NOMO-1 treated with dmso at 0.1 percent for 144 hours (cell line): ENCODE results near the gene OSBPL5.
"Not testable (repeated sequence)": the region's sequence is repeated elsewhere in the genome, so short reads cannot be mapped to it uniquely, and the experiment has no call there.

Source experiments
- DNase-seq: peaks from one replicate; lab custom pipeline; 2025; ENCODE audit not compliant: unreplicated experiment; lab: John Stamatoyannopoulos, UW

OSBPL5 gene

DNA sequence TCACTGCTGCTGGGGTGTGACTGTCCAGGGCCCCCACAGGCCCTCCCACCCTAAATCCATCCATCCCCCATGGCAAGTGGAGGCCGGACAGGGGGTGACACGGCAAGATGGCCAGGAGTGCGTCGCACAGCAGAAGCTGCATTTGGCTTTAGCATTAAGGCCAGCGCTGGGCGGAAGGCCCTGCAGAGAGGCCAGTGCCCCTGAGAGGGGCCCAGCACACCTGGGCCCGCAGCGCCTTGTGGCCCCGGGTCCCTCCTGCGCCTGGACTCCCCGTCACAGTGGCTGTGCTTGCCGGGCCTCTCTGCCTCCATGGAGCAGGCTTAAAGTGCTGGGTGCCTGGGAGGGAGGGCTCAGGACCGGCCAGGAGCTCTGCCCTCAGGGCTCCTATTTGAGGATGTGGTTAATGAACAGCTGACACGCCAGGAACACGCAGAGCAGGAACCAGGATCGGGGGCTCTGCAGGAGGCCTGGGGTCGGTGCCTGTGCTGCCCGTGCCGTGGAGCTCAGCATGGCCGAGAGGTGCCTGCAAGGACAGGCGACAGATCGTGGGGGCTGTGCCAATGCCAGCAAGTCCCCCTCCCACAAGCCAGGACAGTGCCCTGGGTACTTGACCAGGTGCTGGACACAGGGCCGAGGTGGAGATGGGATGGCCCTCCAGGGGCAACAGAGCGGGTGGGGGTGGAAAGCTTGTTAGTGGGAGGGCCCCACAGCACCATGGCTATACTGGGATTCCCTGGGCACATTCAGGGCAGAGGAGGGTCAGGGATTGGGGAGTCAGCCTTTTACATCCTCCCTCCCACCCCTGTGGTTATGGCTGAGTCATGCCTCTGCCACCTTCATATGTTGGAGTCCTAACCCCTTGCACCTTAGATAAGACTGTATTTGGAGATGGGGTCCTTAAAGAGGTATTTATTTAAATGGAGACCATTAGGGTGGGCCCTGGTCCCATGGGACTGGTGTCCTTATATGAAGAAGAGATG is 77.0 kb downstream of the OSBPL5 start:
- DNase-seq: no peak

DNA sequence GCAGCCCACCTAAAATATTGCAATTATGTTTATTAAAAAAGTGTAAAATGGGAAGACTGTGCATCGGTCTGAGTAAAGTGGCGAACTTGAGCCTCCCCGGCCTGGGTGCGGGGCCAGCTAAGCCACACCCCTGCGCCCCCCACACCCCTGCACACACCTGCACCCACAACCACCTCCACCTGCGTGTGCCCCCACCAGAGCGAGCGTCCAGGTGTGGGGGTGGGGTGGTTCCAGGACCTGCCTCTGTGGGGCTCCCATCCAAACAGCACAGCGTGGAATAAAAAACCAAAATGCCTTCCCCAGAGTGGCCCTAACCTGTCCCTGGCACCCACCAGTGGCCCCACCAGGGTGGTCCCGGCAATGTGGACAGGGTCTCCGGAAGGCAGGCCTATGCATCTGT is 77.7 kb downstream of the OSBPL5 start:
- no peak for DNase-seq

DNA sequence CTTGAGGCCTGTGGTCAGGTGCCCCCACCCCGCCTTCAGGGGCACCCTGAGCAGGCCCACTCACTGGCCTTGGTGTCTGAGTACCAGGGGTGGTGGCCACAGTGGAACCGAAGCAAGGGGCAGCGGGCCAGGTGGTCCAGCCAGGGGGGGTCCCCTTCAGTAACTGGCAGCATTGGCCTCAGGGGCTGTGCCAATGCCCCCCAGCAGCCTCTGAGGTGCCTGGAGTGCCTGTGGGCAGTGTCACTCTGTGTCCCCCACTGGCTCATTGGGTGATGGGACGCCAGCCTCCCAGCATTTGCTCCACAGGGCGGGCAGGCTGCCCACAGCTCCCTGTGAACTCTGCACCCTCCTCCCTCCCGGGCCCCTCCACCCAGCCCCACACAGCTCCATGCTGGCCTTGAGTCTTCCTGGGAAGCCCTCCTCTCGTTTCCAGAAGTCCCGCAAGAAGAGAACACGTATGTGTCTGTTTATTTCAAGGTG is 78.4 kb downstream of the OSBPL5 start:
- no peak for DNase-seq

DNA sequence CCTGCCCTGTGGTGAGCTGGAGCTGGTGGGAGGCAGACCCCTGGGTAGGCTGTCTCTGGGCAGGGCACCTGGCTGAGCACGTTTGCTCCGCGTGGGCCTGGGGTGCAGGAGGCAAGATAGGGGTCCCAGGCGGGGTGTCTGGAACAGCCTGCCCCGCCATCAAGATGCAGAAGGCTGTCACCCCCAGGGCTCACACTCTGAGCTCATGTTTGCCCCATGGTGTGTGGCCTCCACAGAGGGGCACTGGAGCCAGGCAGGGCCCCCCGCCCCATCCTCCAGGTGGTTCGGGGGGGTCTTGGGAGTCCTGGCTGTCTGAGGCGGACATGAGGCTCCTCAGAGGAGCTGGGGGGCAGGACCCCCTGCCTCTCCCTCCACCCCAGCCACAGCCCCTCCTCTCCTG is 79.0 kb downstream of the OSBPL5 start:
- DNase-seq: no peak

DNA sequence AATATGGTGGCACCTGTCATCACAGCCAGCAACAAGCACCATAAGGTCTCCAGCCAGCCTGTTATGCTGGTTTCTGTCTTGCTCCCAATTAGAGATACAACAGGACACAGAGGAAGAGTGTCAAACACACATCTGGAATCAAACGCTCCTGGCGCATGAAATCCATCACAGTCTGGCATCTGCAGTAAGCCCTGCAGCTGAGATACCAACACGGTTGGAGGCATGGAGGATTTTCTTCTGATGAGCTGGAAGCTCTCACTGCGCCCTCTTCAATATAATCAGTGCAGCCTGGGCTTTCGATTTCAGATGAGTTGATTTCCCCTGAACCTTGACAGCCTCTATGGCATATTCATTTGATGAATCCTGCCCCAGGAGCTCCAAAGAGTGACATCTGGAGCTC is 80.1 kb downstream of the OSBPL5 start:
- DNase-seq: no peak

DNA sequence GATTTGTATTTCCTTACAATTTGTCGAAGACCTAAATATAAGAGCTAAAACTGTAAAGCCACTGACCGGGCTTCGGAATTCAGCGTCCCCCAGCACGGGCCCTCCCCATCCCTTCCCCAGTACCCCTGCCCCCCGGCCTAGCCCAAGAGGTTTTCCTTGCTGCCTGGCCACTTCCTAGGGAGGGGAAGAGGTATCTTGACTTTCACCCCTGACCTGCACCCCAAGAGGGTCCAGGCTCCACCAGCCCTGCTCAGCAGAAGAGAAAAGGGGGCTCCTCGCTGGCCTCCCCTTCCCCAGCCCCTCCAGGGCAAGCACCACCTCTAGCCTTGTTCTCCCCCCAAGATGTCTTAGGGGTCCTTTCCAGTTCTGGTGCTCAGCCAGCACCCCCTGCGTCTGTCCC is 81.8 kb downstream of the OSBPL5 start:
- DNase-seq: no peak

DNA sequence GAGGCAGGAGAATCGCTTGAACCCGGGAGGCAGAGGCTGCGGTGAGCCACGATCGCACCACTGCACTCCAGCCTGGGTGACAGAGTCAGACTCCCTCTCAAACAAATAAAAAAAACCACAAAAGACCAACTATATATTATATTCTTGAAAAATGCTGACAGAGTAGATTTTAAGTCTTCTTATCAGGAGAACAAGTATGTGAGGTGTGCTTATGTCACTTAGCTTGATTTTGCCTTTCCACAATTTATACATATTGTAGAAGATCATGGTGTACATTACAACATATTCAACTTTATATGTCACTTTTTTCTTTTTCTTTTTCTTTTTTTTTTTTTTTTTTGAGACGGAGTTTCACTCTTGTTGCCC is 83.7 kb downstream of the OSBPL5 start:
- no peak for DNase-seq

DNA sequence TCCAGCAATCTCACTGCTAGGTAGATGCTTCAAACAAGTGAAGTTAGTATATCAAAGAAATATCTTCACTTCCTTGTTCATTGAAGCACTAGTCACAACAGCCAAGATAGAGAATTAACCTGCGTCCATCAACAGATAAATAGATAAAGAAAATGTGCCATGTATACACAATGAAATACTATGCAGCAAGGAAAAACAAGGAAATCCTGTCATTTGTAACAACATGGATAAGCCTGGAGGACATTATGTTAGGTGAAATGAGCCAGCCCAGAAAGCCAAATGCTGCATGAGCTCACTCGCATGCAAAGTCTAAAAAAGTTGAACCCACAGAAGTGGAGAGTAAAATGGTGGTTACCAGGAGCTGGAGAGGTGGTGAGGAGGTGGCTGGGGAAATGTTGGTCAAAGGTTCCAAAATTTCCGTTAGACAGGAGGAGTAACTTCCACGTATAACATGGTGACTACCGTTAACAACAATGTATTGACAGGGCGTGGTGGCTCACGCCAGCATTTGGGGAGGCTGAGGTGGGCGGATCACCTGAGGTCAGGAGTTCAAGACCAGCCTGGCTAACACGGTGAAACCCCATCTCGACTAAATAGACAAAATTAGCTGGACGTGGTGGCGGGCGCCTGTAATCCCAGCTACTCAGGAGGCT is 84.3 kb downstream of the OSBPL5 start:
- DNase-seq: no peak

DNA sequence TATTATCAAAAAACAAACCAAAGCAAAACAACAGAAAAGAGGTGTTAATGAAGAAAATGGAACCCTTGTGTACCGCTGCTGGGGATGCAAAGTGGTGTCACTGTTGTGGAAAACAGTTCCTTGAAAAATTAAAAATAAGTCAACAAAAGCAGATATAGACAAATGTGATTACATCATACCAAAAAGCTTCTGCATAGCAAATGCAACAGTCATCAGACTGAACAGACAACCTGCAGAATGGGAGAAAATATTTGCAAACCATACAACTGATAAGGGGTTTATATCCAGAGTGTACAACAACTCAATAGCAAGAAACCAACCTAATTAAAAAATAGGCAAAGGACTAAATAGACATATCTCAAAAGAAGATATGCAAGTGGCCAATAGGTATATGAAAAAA is 85.0 kb downstream of the OSBPL5 start:
- DNase-seq: no peak

DNA sequence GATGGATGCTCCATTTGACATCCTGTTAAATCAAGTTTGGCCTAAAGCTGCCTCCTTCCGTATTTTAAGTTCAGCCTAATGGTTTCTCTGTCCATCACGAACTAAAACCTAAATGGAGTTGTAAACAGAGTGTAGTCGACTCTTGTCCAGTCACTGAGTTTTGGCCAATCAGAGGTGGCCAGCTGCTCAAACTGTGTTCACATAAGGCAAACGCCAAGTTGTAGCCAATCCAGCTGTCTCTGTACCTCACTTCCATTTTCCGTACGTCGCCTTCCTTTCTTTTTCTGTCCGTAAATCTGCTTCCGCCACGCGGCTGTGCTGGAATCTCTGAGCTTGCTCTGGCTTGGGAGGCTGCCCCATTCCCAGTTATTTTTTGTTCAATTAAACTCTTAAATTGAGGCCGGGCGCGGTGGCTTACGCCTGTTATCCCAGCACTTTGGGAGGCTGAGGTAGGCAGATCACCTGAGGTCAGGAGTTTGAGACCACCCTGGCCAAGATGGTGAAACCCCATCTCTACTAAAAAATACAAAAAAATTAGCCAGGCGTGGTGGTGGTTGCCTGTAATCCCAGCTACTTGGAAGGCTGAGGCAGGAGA is 87.2 kb downstream of the OSBPL5 start:
- DNase-seq: no peak

DNA sequence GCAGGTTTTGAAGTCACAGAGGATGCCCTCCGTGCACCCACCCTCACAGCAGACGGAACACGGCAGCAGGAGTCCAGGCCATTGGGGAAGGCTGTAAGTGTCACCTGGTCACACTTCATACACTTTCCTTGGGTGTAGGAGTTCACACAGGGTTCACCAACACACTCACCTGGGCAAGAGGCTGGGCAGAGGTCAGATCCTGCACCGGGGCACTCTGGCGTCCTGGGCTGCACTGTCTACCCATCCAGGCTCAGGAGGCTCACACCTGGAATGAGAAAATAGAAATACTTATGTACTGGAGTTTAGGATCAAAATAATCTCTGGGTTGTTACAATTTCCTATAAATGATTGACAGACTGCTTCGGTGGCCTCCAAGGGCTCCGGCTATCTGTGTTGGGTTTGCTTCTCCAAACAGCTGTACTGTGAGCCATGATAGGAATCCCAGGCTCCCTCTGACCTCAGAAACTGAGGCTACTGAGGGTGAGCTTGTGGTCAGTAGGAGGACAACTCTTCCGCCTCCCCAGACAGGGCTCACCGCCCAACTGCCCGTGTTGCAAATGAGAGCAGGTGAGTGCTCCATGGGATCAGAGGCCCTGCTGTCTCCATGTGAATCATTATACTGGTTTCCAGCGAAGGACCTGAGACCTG is 87.8 kb downstream of the OSBPL5 start:
- DNase-seq: no peak

DNA sequence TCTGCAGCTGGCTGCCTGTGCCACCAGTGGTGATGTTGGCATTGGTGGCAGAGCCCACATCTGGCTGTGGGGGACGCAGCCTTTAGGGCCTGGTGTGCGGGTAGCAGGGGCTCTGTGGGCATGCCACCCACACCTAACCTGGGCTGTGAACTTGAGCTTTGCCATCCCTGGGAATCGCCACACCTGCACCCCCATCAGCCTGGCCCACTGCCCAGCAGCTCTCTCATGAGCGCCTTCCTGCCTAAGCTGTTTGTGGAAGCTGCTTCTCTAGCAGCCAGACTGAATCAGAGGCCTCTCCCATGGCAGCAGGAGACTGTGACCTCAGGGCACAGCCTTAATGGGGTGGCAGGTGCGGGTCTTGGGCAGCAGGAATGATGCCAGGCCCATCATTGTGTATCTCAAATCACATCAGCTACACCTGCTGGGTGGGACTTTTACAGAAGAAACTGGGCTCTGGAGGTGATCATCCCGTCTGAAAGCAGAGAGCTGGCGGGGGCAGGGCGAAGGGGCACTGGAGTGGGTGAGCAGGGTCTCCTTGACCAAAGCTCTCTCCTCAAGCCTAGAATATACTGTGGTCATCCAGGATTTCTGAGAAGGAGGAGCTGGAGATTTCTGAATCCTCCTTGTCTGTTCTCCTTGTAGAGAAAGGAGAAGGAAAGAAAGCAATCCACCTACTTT is 90.1 kb downstream of the OSBPL5 start:
- DNase-seq: no peak

DNA sequence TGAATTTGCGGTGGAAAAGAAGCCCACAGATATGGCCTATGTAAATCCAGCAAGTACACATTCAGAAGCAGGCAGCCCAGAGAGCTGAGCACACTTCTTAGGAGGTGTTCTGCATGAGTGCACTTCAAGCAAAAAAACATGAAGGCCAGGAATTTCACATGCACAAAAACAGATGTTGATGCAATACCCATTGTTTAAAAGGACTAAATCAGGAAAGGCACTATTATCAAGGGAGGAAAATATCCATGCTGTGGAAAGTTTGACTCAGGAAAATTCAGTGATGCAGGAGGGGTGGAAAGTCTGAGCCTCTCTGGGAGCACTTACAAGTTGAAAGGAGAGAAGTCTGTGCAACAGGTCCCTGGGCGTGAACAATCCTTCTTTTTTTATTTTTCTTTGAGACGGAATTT is 92.1 kb downstream of the OSBPL5 start:
- no peak for DNase-seq

DNA sequence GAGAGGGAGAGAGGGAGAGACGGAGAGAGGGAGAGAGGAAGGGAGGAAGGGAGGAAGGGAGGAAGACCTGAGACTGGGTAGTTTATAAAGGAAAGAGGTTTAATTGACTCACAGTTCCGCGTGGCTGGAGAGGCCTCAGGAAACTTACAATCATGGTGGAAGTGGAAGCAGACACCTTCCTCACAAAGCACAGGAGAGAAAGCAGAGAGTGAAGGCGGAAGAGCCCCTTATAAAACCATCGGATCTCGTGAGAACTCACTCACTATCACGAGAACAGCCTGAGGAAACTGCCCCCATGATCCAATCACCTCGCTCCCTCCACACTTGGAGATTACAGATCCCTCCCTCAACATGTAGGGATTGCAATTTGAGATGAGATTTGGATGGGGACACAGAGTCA is 95.7 kb downstream of the OSBPL5 start:
- no peak for DNase-seq

DNA sequence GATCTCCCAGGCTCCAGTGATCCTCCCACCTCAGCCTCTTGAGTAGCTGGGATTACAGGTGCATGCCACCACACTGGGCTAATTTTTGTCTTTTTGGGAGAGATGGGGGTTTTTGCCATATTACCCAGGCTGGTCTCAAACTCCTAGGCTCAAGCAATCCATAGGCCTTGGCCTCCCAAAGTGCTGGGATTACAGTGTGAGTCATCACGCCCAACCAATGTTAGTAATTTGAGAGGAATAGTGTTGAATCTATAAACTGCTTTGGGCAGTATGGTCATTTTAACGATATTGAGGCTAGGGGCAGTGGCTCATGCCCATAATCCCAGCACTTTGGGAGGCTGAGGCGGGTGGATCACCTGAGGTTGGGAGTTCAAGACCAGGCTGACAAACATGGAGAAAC is 98.8 kb downstream of the OSBPL5 start:
- DNase-seq: not testable (repeated sequence)

DNA sequence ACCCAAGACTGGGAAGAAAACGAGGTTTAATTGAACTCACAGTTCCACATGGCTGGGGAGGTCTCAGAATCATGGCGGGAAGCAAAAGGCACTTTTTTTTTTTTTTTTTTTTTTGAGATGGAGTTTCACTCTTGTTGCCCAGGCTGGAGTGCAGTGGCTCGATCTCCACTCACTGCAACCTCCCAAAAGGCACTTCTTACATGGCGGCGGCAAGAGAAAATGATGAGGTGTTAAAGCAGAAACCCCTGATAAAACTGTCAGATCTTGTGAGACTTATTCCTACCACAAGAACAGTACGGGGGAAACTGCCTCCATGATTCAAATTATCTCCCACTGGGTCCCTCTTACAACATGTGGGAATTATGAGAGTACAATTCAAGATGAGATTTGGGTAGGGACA is 100.4 kb downstream of the OSBPL5 start:
- DNase-seq: not testable (repeated sequence)

DNA sequence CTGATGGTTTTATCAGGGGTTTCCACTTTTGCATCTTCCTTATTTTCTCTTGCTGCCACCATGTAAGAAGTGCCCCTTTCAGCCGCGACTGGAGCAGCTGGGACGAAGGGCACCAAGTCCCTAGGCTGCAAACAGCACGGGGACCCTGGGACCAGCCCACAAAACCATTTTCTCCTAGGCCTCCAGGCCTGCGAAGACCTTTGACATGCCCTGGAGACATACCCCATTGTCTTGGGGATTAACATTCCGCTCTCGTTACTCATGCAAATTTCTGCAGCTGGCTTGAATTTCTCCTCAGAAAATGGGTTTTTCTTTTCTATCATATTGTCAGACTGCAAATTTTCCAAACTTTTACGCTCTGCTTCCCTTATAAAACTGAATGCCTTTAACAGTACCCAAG is 101.2 kb downstream of the OSBPL5 start:
- DNase-seq: not testable (repeated sequence)

DNA sequence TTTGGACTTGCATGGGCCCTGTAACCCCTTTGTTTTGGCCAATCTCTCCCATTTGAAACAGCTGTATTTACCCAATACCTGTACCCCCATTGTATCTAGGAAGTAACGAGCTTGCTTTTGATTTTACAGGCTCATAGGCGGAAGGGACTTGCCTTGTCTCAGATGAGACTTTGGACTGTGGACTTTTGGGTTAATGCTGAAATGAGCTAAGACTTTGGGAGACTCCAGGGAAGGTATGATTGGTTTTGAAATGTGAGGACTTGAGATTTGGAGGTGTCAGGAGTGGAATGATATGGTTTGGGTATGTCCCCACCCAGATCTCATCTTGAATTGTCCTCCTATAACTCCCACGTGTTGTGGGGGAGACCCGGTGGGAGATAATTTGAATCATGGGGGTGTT is 101.7 kb downstream of the OSBPL5 start:
- not testable (repeated sequence) for DNase-seq

DNA sequence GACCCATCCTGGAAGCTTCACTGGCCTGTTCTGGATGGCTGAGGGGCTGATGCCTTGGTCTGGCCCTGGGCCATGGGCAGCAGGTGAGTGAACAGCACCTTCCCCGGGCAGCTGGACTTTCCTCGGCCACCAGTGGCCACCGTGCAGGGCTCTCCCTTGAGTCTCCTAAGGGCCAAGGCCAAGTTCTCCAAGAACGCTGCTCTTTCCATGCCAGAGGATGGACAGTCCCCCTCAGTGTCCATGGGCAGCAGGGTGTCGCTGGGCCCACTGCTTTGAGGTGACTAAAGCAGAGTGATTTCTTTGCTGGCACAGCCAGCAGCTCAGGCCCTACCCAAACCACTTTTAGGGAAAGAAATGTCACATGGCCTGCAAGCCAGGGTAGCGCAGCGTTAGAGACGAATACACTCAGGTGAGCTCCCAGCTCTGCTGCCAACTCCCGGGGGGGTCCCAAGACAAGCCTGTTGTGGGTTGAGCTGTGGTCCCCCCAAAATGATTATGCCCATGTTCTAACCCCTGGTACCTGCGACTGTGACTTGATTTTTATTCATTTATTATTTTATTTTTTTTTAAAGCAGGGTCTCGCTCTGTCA is 104.6 kb downstream of the OSBPL5 start:
- DNase-seq: no peak
